ENCODE data around the gene RBBP8NL. TPM values are rescaled to one million over a fixed set of nuclear protein-coding genes. Genes with fewer than 3 reads are reported as not detected.

RBBP8NL gene
- total and polyA plus RNA-seq, 2 donors = 0.69 to 1.1 TPM

DNA sequence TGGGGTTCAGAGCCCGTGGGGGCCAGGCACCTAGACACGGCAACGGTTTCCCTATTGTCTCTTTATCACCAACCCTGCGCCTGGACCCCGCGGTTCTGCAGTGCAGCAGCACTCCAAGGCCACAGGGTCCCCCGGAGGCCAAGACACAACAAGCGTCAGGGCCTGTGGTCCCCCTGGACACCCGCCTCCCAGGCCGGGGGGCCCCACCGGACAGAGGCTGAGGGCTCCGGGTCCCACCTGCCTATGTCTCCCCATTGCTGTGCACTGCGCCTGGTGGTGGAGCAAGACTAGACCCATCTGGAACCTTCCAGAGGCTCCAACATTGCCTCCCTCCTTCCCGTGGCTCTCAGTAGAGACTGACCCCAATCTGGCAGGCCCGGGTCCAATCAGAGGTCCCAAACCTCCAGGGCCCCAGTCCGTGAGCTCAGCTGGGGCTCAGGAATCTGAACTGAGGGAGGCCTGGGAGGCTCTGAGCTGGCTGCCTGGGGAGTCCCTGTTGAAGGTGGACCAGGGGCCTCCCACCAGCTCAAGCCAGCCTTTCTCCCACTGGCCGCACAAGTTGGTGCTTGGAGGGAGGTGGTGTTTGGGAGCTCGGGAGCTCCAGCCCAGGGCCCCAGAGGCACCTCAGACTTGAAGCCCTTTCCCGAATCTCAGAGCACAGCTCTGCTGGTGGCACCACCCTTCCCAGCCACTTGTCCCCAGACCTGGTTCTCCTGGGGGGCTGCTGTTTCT lies 39.6 kb upstream of the RBBP8NL start:
- no peaks in the 10 kb centered on the region for H3K36me3 ChIP-seq (ENCODE audit: insufficient read depth)
- no peak overlapping the region for H3K4me3 ChIP-seq (ENCODE audit: low read depth, low read length)
- H3K27ac ChIP-seq (ENCODE audit: low read depth) = no peak overlapping the region
- 79% methylated on average over 19 of the region's 19 CpGs for WGBS
- no peak for DNase-seq (ENCODE audit: extremely low spot score)
- no peaks in the 10 kb centered on the region for H3K4me1 ChIP-seq (ENCODE audit: insufficient read depth)

DNA sequence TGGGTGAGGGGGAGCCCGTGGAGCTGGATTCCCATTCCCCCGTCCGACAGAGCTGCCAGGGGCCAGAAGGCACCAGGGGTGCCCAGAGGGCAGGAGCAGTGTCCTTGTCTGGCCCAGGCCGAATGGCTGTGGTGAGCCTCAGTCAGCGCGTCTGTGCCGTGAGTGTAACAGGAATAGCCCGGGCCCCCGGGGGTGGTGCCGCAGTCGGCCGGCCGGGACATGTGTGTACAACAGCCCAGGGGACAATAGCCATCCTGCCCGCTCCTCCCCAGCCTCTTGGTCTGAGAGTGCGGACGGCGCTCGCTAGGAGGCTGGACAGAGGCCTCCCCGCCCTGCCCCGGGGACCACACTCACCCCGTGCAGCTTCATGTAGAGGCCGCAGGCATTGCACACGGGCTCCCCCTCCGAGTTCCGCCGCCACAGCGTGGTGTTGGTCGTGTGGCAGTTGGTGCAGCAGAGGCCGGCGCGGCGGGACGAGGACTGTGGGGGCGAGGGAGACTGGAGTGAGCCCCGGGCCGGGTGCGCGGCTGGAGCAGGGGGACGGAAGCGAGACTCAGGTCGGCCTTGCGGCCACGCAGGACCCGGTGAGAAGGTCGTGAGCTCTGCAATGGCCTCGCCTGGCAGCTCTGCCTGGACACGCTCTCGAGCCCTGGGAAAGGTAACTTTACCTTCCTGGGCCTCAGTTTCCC lies 38.9 kb upstream of the RBBP8NL start:
- no peak for DNase-seq (ENCODE audit: extremely low spot score)
- 81% methylated on average over 48 of the region's 48 CpGs for WGBS
- H3K4me1 ChIP-seq (ENCODE audit: insufficient read depth) = no peaks in the 10 kb centered on the region
- no peaks in the 10 kb centered on the region for H3K36me3 ChIP-seq (ENCODE audit: insufficient read depth)
- H3K4me3 ChIP-seq (ENCODE audit: low read depth, low read length) = no peak overlapping the region
- no peak overlapping the region for H3K27ac ChIP-seq (ENCODE audit: low read depth)

DNA sequence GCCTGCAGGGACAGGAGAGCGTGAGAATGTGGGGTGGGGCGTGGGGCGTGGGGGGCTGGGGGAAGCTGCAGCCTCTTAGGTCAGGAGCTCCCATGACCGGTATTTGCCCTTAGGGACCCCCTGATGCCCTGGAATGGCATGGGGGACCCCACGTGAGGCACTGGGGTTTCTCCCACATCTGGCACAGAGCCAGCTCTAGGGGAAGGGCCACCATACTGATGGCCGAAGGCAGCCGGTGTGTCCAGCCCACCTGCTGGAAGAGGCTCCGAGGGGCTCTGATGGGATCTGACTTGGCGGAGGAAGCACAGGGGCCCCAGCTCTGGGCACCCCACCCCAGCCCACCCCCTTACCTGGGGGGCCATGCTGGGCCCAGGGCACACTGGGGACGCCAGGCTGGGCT lies 37.7 kb upstream of the RBBP8NL start:
- Histone ChIP-seq H3K4me3 (ENCODE audit: low read depth, low read length) (no peak overlapping the region), H3K36me3 (ENCODE audit: insufficient read depth) (no peaks in the 10 kb centered on the region), H3K27ac (ENCODE audit: low read depth) (no peak overlapping the region), H3K4me1 (ENCODE audit: insufficient read depth) (no peaks in the 10 kb centered on the region)
- 76% methylated on average over 10 of the region's 10 CpGs for WGBS
- no peak for DNase-seq (ENCODE audit: extremely low spot score)

- Histone ChIP-seq H3K4me1 (ENCODE audit: insufficient read depth) (no peaks in the 10 kb centered on the region), H3K4me3 (ENCODE audit: low read depth, low read length) (no peak overlapping the region), H3K27ac (ENCODE audit: low read depth) (no peak overlapping the region), H3K36me3 (ENCODE audit: insufficient read depth) (no peaks in the 10 kb centered on the region)
- no peak for DNase-seq (ENCODE audit: extremely low spot score)
- 89% methylated on average over 10 of the region's 10 CpGs for WGBS
Measured at GRCh38 chr20:62464425-62464770, 37.1 kb upstream of the RBBP8NL start.

- H3K27ac ChIP-seq (ENCODE audit: low read depth) = no peak overlapping the region
- DNase-seq (ENCODE audit: extremely low spot score) = no peak
- 86% methylated on average over 25 of the region's 25 CpGs for WGBS
- no peaks in the 10 kb centered on the region for H3K4me1 ChIP-seq (ENCODE audit: insufficient read depth)
- no peaks in the 10 kb centered on the region for H3K36me3 ChIP-seq (ENCODE audit: insufficient read depth)
- H3K4me3 ChIP-seq (ENCODE audit: low read depth, low read length) = no peak overlapping the region
Measured at GRCh38 chr20:62463651-62464424, 36.5 kb upstream of the RBBP8NL start.

- WGBS = 83% methylated on average over 15 of the region's 15 CpGs
- no peak for DNase-seq (ENCODE audit: extremely low spot score)
- Histone ChIP-seq H3K36me3 (ENCODE audit: insufficient read depth) (no peaks in the 10 kb centered on the region), H3K27ac (ENCODE audit: low read depth) (no peak overlapping the region), H3K4me3 (ENCODE audit: low read depth, low read length) (no peak overlapping the region), H3K4me1 (ENCODE audit: insufficient read depth) (no peaks in the 10 kb centered on the region)
Measured at GRCh38 chr20:62462976-62463592, 35.7 kb upstream of the RBBP8NL start.

DNA sequence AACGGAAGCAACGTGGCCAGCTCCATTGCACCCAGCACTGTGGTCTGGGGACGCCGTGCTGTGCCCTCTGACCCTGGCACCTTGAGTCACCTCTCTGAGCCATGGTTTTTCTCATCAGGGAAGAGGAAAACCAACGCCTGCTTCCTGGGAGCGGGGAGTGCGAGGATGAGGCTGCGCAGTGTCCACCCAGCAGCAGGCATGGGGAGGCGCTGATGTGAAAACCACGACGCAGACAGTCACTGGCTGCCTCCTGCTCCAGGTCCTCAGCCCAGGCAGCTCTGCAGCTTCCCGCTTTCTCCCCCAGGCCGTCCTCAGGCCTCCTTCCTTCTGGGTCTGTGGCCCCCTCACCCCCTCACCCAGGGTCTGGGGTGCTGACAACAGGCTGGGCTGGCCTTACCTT lies 34.5 kb upstream of the RBBP8NL start:
- Histone ChIP-seq H3K4me1 (ENCODE audit: insufficient read depth) (no peaks in the 10 kb centered on the region), H3K4me3 (ENCODE audit: low read depth, low read length) (no peak overlapping the region), H3K36me3 (ENCODE audit: insufficient read depth) (no peaks in the 10 kb centered on the region), H3K27ac (ENCODE audit: low read depth) (no peak overlapping the region)
- 91% methylated on average over 13 of the region's 13 CpGs for WGBS
- no peak for DNase-seq (ENCODE audit: extremely low spot score)

DNA sequence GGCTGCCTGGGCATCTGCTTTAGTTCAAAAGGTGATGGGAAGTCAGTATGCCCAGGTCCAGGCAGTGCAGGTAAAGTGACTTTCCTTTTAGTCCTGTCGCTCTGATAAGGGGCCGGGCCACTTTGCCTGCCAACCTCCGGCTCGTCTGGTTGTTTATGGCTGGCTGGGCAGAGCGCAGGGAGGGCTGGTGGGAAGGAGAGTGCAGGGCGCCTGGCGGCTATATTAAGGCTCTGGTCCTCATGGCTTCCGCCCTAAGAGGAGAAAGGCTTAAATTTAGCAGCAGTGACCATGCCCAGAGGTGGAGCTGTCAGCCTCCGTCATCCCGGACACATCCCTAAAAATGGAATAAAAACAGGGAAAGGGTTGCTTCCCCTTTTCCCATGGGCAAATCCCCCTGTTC lies 33.8 kb upstream of the RBBP8NL start:
- no peak for DNase-seq (ENCODE audit: extremely low spot score)
- Histone ChIP-seq H3K4me1 (ENCODE audit: insufficient read depth) (no peaks in the 10 kb centered on the region), H3K4me3 (ENCODE audit: low read depth, low read length) (no peak overlapping the region), H3K27ac (ENCODE audit: low read depth) (no peak overlapping the region), H3K36me3 (ENCODE audit: insufficient read depth) (no peaks in the 10 kb centered on the region)
- WGBS = 33% methylated on average over 10 of the region's 10 CpGs

- WGBS = 45% methylated on average over 15 of the region's 15 CpGs
- Histone ChIP-seq H3K4me3 (ENCODE audit: low read depth, low read length) (no peak overlapping the region), H3K36me3 (ENCODE audit: insufficient read depth) (no peaks in the 10 kb centered on the region), H3K27ac (ENCODE audit: low read depth) (no peak overlapping the region), H3K4me1 (ENCODE audit: insufficient read depth) (no peaks in the 10 kb centered on the region)
- no peak for DNase-seq (ENCODE audit: extremely low spot score)
Measured at GRCh38 chr20:62460678-62461077, 33.3 kb upstream of the RBBP8NL start.

DNA sequence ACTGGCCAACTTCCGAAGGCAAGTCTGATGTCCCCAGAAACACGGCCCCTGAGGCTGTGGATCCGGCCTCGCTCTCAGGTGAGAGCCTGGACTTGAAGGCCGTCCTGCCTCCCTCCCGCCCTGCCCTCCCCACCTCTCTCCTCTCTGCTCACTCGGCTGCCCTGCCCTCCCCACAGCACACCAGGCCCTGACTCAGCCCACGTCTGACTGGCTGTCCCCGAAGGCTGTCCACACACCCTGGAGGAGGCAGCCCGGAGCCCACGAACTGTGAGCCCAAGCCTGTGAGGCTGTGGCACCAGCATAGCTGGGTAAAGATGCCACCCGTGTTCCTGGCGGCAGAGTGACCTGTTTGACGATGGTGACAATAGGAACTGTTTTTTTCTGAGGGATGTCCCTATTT lies 32.1 kb upstream of the RBBP8NL start:
- 69% methylated on average over 14 of the region's 14 CpGs for WGBS
- H3K4me3 ChIP-seq (ENCODE audit: low read depth, low read length) = no peak overlapping the region
- DNase-seq (ENCODE audit: extremely low spot score) = no peak

DNA sequence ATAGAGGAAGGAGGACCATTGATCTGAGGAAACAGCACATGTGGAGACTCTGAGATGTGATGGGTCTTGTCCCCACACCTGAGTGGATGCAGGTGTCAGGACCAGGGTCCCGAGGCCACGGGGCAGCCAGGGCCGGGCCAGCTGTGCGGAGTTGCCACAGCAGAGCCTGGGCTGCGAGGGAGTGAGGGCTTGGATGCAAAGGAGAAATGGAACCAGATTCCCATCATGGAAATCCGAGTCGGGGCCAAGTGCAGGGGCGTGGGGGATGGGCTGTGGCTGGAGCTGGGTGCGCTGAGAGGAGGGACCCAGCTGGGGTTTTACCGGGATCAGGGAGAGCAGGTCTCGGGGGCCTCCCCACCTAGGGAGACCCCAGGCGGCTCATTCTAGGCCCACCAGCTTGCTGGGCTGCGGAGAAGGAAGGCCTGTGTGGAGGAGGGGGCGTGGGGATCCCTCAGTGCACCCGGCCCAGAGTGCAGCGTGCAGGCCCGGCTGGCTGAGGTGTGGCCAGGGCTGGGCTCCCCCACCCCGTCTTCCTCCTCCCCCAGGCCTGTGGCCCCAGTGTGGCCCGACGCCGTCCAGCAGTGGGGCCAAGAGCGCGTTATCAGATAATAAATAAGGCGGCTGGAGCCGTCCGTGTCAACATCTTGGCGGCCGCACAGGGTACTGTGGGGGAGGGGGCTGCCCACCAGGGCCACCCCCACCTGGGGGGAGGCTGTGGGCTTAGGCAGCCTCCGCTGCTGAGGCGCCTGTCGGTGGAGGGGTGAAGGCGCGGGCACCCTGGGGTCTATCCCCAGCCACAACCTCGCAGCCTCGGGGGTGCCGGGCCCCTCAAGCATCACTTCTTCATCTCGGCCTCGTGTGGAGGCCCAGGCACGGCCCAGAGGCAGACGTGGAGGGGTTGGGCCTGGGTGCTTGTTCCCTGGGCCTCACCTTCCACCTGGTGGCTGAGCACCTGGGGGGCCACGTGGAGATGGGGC lies 31.2 kb upstream of the RBBP8NL start:
- H3K4me1 ChIP-seq (ENCODE audit: insufficient read depth) = no peaks in the 10 kb centered on the region
- no peak overlapping the region for H3K4me3 ChIP-seq (ENCODE audit: low read depth, low read length)
- no peak overlapping the region for H3K27ac ChIP-seq (ENCODE audit: low read depth)
- no peaks in the 10 kb centered on the region for H3K36me3 ChIP-seq (ENCODE audit: insufficient read depth)
- no peak for DNase-seq (ENCODE audit: extremely low spot score)
- WGBS = 35% methylated on average over 41 of the region's 41 CpGs

More for the DNA sequence above, 32.1 kb upstream of the RBBP8NL start:
- Histone ChIP-seq H3K27ac (ENCODE audit: low read depth) (no peak overlapping the region), H3K4me1 (ENCODE audit: insufficient read depth) (no peaks in the 10 kb centered on the region), H3K36me3 (ENCODE audit: insufficient read depth) (no peaks in the 10 kb centered on the region)

- Histone ChIP-seq H3K4me1 (ENCODE audit: insufficient read depth) (no peaks in the 10 kb centered on the region), H3K36me3 (ENCODE audit: insufficient read depth) (no peaks in the 10 kb centered on the region), H3K4me3 (ENCODE audit: low read depth, low read length) (no peak overlapping the region), H3K27ac (ENCODE audit: low read depth) (no peak overlapping the region)
- no peak for DNase-seq (ENCODE audit: extremely low spot score)
- 84% methylated on average over 20 of the region's 20 CpGs for whole genome bisulfite sequencing
Measured at GRCh38 chr20:62457831-62458230, 30.5 kb upstream of the RBBP8NL start.

DNA sequence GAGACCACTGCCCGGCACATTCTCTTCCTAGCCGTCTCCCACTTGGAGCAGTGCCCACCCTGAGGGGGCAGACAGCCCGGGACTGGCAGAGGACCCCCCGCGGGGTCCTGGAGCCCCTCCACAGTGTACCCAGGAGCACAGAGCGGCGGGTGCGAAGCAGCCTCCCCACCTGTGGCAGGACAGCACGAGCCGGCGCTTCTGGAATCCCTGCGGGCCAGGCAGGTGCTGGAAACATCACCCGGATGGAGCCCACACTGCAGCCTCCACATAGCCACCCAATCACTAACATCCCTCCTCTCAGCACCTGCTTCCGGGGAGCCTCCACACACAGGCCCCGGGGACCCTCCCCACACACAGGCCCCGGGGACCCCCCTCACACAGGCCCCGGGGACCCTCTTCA lies 29.8 kb upstream of the RBBP8NL start:
- Histone ChIP-seq H3K36me3 (ENCODE audit: insufficient read depth) (no peaks in the 10 kb centered on the region), H3K27ac (ENCODE audit: low read depth) (no peak overlapping the region), H3K4me3 (ENCODE audit: low read depth, low read length) (no peak overlapping the region), H3K4me1 (ENCODE audit: insufficient read depth) (no peaks in the 10 kb centered on the region)
- 82% methylated on average over 17 of the region's 17 CpGs for WGBS
- no peak for DNase-seq (ENCODE audit: extremely low spot score)

Measured in urinary bladder (tissue), 4 donors.